ENCODE results near the gene JMY. TPM values are rescaled to one million over a fixed set of nuclear protein-coding genes. Genes with fewer than 3 reads are reported as not detected.

JMY gene
- total RNA-seq, 1 donor from 2014 or later: 13.0 TPM

DNA sequence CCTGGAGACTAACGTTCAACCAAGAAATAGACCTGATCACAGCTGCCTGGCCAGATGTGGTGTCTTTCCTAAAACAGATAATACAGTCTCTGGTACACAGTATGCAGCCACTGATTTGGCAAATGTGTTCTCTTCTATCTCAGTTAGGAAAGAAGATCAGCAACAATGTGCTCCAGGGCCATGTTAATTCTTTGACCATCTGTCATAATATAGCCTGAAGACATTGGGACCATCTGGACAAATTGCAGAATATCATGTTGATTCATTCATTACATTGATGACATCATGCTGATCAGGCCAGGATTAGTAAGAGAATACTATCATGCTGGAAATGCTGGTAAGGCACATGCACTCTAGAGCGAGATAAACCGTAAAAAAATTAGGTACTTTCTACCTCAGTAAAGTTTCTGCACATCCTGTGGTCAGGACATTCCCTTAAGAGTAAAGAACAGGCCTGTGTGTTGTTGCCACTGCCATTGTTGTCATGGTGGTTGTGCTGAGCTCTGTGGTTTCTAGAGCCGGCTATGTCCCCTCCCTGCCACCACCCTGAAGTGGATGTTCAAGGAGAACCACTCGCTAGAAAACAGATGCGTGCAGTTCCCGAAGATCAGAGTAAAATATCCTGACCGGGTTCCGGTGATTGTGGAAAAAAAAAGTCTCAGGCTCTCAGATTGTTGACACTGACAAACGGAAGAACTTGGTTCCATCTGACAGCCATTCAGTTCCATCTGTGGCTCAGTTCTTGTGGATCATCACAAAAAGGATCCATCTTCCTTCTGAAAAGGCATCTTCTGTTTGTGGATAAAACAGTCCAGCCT is 6.4 kb upstream of the JMY start:
- TF ChIP-seq CTCF (IDR thresholded peaks at IDR 0.05; ENCODE audit: insufficient read depth, low read length, poor library complexity, severe bottlenecking): no peak
- H3K4me3 ChIP-seq (ENCODE audit: low read depth, low read length): no peak overlapping the region
- DNase-seq (ENCODE audit: low read depth): no peak
- no peaks in the 10 kb centered on the region for H3K27me3 ChIP-seq (ENCODE audit: control insufficient read depth, insufficient read depth, low read length)
- no peaks in the 10 kb centered on the region for H3K36me3 ChIP-seq (ENCODE audit: control insufficient read depth, insufficient read depth, low read length)

DNA sequence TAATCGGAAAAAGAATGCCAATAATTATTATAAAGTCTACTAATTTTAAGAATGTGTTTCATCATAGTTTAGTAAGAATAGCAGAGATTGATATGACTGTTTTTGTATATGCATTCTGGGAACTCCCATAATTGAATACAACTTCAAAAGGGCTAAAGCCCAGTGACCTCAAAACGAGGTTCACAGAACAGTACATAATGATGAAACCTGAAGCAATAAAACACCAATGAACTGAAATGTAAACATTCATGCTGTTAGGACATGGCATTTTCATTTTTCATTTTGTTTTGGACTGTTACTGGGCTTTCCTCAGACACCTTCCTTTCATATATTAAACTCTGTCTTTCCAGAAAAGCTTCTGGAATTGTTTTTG is 684 bp upstream of the JMY start:
- Histone ChIP-seq H3K36me3 (ENCODE audit: control insufficient read depth, insufficient read depth, low read length) (no peaks in the 10 kb centered on the region), H3K27me3 (ENCODE audit: control insufficient read depth, insufficient read depth, low read length) (no peaks in the 10 kb centered on the region), H3K4me3 (ENCODE audit: low read depth, low read length) (peak overlapping the region; percentile 88)
- DNase-seq (ENCODE audit: low read depth): no peak
- TF ChIP-seq CTCF (IDR thresholded peaks at IDR 0.05; ENCODE audit: insufficient read depth, low read length, poor library complexity, severe bottlenecking): no peak

GRCh38 chr5:79236362-79236969 is 535 bp downstream of the JMY start:
- Histone ChIP-seq H3K27me3 (ENCODE audit: control insufficient read depth, insufficient read depth, low read length) (no peaks in the 10 kb centered on the region), H3K36me3 (ENCODE audit: control insufficient read depth, insufficient read depth, low read length) (no peaks in the 10 kb centered on the region), H3K4me3 (ENCODE audit: low read depth, low read length) (peak overlapping the region; percentile 88)
- no peak for DNase-seq (ENCODE audit: low read depth)
- TF ChIP-seq CTCF (IDR thresholded peaks at IDR 0.05; ENCODE audit: insufficient read depth, low read length, poor library complexity, severe bottlenecking): no peak

GRCh38 chr5:79236970-79237739 is 1.2 kb downstream of the JMY start:
- Histone ChIP-seq H3K36me3 (ENCODE audit: control insufficient read depth, insufficient read depth, low read length) (no peaks in the 10 kb centered on the region), H3K4me3 (ENCODE audit: low read depth, low read length) (peak overlapping the region; percentile 88), H3K27me3 (ENCODE audit: control insufficient read depth, insufficient read depth, low read length) (no peaks in the 10 kb centered on the region)
- TF ChIP-seq CTCF (IDR thresholded peaks at IDR 0.05; ENCODE audit: insufficient read depth, low read length, poor library complexity, severe bottlenecking): no peak
- DNase-seq (ENCODE audit: low read depth): no peak

DNA sequence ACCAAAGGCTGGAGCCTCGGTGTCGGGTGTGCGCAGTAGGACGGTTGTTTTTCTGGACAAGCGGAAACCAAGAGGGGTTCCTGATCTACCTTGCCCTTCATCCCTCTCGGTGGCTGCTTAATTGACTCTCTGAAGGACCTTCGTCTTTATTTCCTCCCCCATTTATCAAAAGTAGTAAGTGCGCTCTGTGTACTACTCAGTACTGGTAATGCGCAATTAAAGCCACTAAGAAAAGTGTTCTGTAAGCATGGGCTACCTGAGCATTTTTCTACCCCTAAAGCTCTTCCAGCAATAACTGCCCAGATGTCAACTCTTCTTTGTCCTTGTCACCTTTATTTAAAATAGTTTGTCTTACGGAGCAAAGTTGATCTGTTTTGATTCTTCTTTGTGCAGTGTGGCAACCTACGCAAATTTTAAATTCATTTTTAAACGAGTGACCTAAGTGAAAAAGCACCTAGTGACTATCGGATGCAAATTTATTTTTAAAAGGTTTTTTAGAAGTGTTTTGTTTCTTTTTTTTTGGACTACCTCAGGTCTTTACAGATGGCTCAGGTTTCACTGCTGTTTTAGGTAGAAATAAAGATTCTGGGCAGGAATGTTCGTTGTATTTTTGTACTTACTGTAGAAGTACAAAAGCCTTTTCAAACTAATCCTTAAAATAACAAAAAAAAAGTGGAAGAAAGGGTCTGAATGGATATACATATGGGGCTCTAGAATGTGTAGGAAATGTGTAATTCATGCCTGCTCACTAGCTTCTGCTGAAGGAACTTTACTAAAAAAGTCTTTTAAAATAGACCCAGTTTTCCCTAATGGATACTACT is 2.0 kb downstream of the JMY start:
- no peak for DNase-seq (ENCODE audit: low read depth)
- Histone ChIP-seq H3K4me3 (ENCODE audit: low read depth, low read length) (peak overlapping the region; percentile 88), H3K36me3 (ENCODE audit: control insufficient read depth, insufficient read depth, low read length) (no peaks in the 10 kb centered on the region), H3K27me3 (ENCODE audit: control insufficient read depth, insufficient read depth, low read length) (no peaks in the 10 kb centered on the region)
- no peak for TF ChIP-seq CTCF (IDR thresholded peaks at IDR 0.05; ENCODE audit: insufficient read depth, low read length, poor library complexity, severe bottlenecking)

Measured in kidney epithelial cell (primary cell).